HG02840 (cell line): Measurements from ENCODE around the gene CTDSPL.

Experiments used
- ATAC-seq: cut with Tn5 transposase; IDR thresholded peaks from one replicate; pipeline ENCODE4 v1.9.1; 2021; ENCODE audit warnings: mild to moderate bottlenecking, moderate library complexity, moderate number of reproducible peaks; ENCODE audit not compliant: unreplicated experiment, low FRiP score

Gene CTDSPL

GRCh38 chr3:37852771-37853170 is 8.9 kb upstream of the CTDSPL start:
- ATAC-seq, result no peak

- ATAC-seq, result no peak
These were observed 7.8 kb upstream of the CTDSPL start for GRCh38 chr3:37853691-37854413.

GRCh38 chr3:37855363-37855970 is 6.2 kb upstream of the CTDSPL start:
- ATAC-seq, result no peak

GRCh38 chr3:37856381-37856780 is 5.3 kb upstream of the CTDSPL start:
- no peak for ATAC-seq

GRCh38 chr3:37858742-37859141 is 2.9 kb upstream of the CTDSPL start:
- ATAC-seq, result no peak

GRCh38 chr3:37859354-37859753 is 2.3 kb upstream of the CTDSPL start:
- no peak for ATAC-seq

GRCh38 chr3:37859908-37860199 is 1.8 kb upstream of the CTDSPL start:
- no peak for ATAC-seq

GRCh38 chr3:37862219-37862902 is 681 bp downstream of the CTDSPL start:
- ATAC-seq, result no peak

GRCh38 chr3:37862903-37863815 is 1.5 kb downstream of the CTDSPL start:
- ATAC-seq, result no peak

- no peak for ATAC-seq
These were observed 2.5 kb downstream of the CTDSPL start for GRCh38 chr3:37863949-37864822.

GRCh38 chr3:37864904-37865303 is 3.2 kb downstream of the CTDSPL start:
- no peak for ATAC-seq

- no peak for ATAC-seq
These were observed 5.5 kb downstream of the CTDSPL start for GRCh38 chr3:37867144-37867543.

- ATAC-seq, result no peak
These were observed 10.2 kb downstream of the CTDSPL start for GRCh38 chr3:37871858-37872257.

- no peak for ATAC-seq
These were observed 10.9 kb downstream of the CTDSPL start for GRCh38 chr3:37872413-37873160.

- no peak for ATAC-seq
These were observed 14.6 kb downstream of the CTDSPL start for GRCh38 chr3:37876279-37876678.

- no peak for ATAC-seq
These were observed 21.0 kb downstream of the CTDSPL start for GRCh38 chr3:37882711-37883110.

GRCh38 chr3:37885814-37886213 is 24.1 kb downstream of the CTDSPL start:
- ATAC-seq, result no peak

- no peak for ATAC-seq
These were observed 24.7 kb downstream of the CTDSPL start for GRCh38 chr3:37886395-37886794.

- ATAC-seq, result no peak
These were observed 25.4 kb downstream of the CTDSPL start for GRCh38 chr3:37887062-37887461.
